Fibroblast of skin of abdomen (primary cell): ENCODE results near the gene DEDD2.
A peak's percentile ranks its signal among the peaks of the same experiment; 100 is the strongest.

Experiments
- DNase-seq: peaks from one replicate; pipeline ENCODE4 v3.0.0-alpha.2; 2013

Gene DEDD2

DNA sequence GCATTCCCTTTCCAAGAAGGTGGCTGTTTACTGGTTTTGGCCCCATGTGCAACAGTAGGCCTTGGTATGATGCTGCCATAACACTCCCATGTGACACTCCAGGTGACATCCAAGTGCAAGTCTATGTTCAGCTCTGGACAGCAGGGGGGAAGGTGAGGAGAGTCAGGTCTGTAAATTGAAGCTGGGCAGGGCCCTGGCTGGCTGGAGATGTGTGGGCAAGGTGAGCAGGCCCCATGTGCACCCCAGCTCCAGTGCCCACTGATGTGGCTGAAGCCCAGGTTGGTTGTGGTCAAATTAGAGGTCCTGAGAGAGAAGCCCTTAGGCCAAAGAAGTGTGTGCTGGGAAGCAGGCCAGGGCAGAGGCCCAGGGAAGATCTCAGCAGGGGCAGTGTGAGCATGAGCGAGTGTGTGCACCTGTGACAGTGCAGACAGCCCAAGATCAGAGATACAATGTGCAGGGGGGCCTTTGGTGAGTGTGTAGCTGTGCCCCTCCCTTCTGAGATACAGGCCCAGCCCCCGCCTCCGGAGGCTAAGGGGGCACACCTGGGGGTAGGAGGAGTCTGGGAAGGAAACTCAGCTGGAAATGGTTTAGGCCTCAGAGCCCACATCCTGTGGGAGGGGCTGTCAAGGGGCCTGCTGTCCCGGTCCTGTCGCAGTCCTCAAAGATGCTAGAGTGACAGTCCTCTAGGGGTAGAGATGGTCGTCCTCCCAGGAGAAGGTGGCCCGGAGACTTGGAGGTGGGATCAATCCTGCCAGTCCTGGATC, 18.6 kb downstream of the DEDD2 start:
- DNase-seq, result no peak

- DNase-seq, result no peak
These were observed 20.1 kb downstream of the DEDD2 start for GRCh38 chr19:42197375-42197817.

DNA sequence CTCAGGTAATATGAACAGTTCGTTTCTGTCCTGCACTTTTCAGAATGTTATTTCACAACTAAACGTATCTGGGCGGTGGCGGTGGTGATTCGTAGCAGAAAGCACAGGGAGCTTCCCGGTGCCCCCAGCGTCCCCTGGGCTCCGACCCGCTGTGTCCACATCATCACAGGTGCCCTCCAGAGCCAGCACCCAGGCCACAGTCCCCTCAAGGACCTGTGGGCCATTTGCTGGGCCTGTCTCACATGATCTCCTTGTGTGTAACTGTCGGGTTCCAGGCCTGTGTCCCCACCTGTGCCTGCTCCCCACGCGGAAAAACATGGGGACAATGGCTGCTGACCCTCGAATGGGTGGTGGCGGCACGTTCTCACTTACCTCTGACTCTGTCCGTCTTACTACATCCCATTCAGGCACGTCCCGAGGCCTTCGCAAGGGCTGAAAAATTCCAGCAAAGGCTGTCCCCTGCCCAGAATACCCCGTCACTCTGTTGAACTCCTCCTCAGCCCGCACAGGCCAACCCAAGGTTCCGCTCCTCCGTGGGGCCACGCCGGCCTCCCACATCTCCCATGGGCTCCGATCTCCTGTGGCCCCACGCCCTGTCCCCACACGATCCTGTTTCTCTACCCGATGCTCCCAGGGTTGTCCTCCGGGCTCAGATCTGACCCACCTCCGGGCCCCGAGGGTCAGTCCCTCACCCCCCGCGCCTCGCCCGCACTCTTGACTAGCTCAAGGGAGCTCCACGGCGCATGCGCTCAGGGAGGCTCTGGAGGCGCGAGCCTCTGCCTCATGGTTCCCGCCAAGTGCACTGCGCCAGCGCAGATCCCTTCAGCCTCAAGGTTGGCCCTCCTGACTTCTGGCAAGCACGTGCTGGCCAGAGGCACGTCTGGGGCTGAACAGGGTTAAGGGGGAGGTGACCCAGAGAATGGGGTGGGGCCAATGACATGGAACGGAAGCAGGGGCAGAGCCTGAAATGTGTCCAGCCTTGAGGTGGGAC, 21.2 kb downstream of the DEDD2 start:
- DNase-seq, result no peak

DNA sequence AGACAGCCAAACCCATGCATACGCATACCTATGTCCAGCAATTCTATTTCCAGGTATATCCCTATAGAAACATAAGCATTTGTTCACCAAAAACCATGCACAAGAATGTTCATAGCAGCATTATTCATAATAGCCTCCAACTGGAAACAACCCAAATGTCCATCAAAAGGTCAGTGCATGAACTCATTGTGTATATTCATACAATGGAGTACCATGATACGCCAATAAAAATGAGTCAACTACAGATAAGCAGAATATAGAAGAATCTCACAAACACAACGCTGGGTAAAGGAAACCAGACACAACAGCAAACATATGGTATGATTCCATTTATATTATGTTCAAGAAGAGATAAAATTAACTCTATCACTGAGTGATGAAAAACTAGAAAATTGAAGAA, 23.8 kb downstream of the DEDD2 start:
- DNase-seq, result no peak

DNA sequence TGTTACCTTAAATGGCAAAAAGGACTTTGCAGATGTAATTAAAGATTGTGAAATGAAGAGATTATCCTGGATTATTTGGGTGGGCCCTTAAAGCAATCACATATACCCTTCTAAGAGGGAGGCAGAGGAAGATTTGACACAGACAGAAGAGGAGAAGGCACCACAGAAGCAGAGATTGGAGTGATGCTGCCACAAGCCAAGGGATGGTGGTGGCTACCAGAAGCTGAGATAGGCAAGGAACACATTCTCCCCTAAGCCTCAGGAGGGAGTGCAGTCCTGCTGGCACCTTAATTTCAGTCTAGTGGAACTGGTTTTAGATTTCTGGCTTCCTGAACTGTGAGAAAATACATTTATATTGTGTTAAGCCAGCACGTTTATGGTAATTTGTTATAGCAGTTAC, 24.2 kb downstream of the DEDD2 start:
- no peak for DNase-seq

GRCh38 chr19:42191855-42192254, 25.6 kb downstream of the DEDD2 start:
- DNase-seq, result peak; percentile 70

DNA sequence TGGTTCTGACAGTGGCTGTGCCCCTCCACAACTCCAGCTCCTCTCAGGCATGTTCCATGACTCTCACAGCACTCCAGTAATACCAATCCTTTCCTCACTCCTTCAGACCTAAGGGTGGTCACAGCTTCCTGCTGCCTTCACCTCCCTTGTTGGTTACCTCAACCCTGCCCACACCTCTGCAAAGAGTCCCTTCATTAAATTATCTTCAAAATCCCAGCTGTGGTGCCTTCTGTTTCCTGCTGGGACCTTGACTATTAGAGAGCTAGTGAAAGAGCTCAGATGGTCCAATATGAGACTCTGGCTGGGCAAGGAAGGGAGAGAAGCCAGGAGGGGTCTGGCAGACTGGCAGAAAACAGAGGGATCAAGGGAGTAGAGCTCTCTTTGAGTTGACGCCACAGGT, 26.1 kb downstream of the DEDD2 start:
- no peak for DNase-seq

- DNase-seq, result no peak
These were observed 28.3 kb downstream of the DEDD2 start for GRCh38 chr19:42189133-42189532.

DNA sequence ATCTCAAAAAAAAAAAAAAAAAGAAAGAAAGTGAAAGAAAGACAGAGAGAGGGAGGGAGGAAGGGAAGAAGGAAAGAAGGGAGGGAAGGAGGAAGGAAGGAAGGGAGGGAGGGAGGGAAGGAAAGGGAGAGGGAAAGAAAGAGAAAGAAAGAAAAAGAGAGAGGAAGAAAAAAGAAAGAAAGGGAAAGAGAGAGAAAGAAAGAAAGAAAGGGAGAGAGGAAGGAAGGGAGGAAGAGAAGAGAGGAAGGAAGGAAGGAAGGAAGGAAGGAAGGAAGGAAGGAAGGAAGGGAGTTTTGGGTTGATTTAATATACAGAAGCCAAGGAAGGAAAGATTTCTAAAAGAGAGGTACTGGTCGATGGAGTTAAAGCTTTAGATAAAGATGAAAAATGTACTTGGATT, 28.8 kb downstream of the DEDD2 start:
- DNase-seq, result no peak

DNA sequence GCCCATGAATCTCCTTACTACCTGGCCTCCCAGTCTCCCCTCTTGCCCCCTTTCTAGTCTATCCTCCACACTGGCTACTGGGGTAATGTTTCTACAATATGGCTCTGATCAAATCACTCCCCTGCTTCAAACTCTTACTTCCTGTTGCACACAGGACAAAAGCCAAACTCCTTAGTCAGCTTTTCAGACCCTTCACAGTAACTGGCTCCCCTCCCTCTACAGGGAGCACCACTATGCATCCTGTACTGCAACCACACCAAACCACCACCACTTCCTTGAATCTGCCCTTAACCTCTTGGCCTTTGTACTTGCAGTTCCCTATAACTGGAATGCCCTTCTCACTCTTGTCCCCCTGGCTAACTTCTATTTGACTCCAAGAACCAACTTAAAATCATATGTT, 32.2 kb downstream of the DEDD2 start:
- DNase-seq, result peak; percentile 68

GRCh38 chr19:42184401-42184861, 33.0 kb downstream of the DEDD2 start:
- DNase-seq, result peak; percentile 91

- no peak for DNase-seq
These were observed 38.4 kb downstream of the DEDD2 start for GRCh38 chr19:42178791-42179674.

DNA sequence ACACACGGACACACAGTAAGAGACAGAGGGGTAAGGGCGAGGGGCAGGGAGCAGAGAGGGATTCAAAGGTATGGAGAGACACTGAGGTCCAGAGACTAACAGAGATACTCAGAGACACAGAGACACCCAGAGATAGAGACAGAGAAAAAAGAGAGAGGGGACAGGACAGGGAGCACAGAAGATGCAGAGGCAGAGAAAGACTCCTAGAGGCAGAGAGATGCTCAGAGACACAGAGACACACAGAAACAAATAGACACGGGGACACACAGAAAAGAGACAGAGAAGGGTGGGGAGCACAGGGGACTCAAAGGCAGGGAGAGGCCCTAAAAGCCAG, 39.8 kb downstream of the DEDD2 start:
- no peak for DNase-seq

- DNase-seq, result peak; percentile 80
These were observed 40.3 kb downstream of the DEDD2 start for GRCh38 chr19:42176990-42177685.

- no peak for DNase-seq
These were observed 40.9 kb downstream of the DEDD2 start for GRCh38 chr19:42176649-42176989.

GRCh38 chr19:42175952-42176648, 41.4 kb downstream of the DEDD2 start:
- DNase-seq, result peak; percentile 17

DNA sequence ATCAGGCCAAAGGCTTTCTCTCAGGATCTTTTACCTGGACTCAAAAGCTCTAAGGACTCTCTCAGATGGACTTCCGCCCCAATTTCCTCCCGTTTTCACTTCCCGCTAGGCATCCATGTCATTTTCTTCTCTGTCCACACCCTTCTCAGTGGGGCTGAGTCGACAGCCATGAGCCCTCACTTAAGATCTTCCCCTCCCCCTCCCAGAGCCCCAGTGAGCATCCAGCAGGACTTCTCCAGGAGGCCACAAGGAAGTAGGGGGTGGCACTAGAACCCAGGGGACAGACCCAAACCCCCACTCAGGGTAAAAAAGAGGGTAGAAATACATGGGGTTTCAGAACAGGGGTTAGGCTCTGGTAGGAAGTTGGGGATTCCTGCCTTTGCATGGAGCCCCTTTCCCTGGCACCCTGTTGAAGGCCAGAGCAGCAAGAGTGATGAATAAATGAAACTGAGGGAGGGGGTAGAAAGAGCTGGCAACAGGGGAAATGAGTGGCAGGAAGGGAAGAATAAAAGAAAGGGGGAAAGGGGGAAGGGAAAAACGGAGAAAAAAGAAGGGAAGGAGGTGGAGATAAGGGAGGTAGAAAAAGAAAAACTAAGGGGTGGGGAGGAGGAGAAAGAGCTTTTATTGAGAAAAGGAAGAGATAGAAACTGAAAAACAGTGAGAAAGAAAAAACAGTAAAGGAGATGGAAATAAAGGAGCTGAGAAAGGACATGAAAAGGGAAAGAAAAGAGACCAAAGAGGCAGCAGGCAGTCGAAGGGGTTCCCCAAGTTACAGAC, 42.3 kb downstream of the DEDD2 start:
- DNase-seq, result no peak

- DNase-seq, result no peak
These were observed 43.3 kb downstream of the DEDD2 start for GRCh38 chr19:42174188-42174587.

DNA sequence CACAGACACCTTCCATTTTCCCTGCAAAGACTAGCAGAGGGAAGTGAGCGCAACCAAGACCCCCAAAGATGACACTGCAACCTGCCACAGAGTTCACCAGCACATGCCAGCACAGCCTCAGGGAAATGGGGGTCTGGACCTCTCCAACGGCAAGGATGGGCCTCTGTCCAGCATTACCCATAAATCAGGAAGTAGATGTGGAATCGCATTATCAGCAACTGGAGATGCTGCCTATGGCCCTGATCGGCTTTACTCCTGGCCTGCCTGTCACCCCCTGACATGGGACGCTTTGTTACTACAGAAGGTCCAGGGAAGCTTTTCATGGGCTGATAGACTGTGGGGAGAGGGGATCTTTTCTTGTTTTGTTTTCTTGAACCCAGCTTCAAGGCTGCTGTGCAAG, 43.8 kb downstream of the DEDD2 start:
- DNase-seq, result no peak

- no peak for DNase-seq
These were observed 45.2 kb downstream of the DEDD2 start for GRCh38 chr19:42172261-42172660.

DNA sequence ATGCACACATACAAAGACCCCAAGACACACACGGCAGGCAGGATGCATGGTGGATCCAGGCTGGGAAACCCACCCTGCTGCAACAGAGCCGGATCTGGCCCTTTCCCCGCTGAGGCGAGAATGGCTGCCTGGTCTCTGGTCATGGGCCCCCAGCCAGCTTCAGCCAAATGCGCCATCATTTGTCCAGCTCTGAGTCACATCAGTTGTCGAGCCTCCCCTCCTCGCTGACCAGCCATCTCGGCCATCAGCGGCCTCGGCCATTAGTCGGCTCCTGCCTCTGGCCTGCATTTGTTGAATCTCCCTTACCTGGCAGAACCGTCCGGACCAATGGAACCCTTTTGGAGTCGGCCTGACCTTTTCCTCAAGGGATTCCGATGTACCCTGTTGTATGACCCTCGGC, 46.8 kb downstream of the DEDD2 start:
- no peak for DNase-seq
